Measurements from ENCODE around the gene NOL9. TPM values are rescaled to one million over a fixed set of nuclear protein-coding genes. Genes with fewer than 3 reads are reported as not detected.
A peak's percentile ranks its signal among the peaks of the same experiment; 100 is the strongest.
"Not testable (repeated sequence)": the region's sequence is repeated elsewhere in the genome, so short reads cannot be mapped to it uniquely, and the experiment has no call there.

Gene NOL9
- total and polyA plus RNA-seq, 3 experiments from 2014 or later: 18.2 to 57.8 (median 55.8) TPM

GRCh38 chr1:6493834-6494223 lies 60.5 kb downstream of the NOL9 start:
- H3K27ac Mint-ChIP-seq; H3K4me3 ChIP-seq (ENCODE audit: low read length); H3K36me3 ChIP-seq (ENCODE audit: insufficient read depth, low read length); H3K27me3 Mint-ChIP-seq; H3K27ac ChIP-seq (ENCODE audit: low read depth, low read length); DNase-seq; H3K36me3 Mint-ChIP-seq; H3K9me3 Mint-ChIP-seq; H3K27me3 ChIP-seq (ENCODE audit: insufficient read depth, low read length, poor library complexity, severe bottlenecking); H3K9me3 ChIP-seq (ENCODE audit: low read length): not testable (repeated sequence)
- Mint-ChIP-seq H3K4me3 (peak overlapping the region in 1 of 7 donors; percentile 53), H3K4me1 (peaks cover 22 to 39% (median 25%) of the 10 kb centered on the region in 3 donors)
- CTCF ChIA-PET: interaction anchor here (1.3 to 1.4 kb wide), 2 partner anchors 9 to 11 kb away, joined by 3 read pairs; no protein-coding TSS in a partner anchor
- POLR2A ChIA-PET: interaction anchor here (0.6 to 0.7 kb wide), 2 partner anchors 63 to 133 kb away, joined by 3 to 7 read pairs; no protein-coding TSS in a partner anchor
- H3K4me1 ChIP-seq (ENCODE audit: insufficient read depth, low read length): peaks cover 16% of the 10 kb centered on the region

- H3K27ac Mint-ChIP-seq: peak overlapping the region in 5 of 8 donors; percentile 49 to 92 (median 74)
- H3K4me3 Mint-ChIP-seq: peak overlapping the region in 6 of 7 donors; percentile 68 to 89 (median 79)
- peaks cover 3 to 15% of the 10 kb centered on the region in 2 donors for H3K27me3 Mint-ChIP-seq
- H3K27ac ChIP-seq (ENCODE audit: low read depth, low read length): no peak overlapping the region
- peaks cover 0 to 2% (median 0%) of the 10 kb centered on the region in 3 donors for H3K36me3 Mint-ChIP-seq
- peaks cover 15 to 30% (median 20%) of the 10 kb centered on the region in 3 donors for H3K4me1 Mint-ChIP-seq
- no peaks in the 10 kb centered on the region for H3K9me3 ChIP-seq (ENCODE audit: low read length)
- no peaks in the 10 kb centered on the region for H3K36me3 ChIP-seq (ENCODE audit: insufficient read depth, low read length)
- POLR2A ChIA-PET: no interaction called here
- no peaks in the 10 kb centered on the region for H3K9me3 Mint-ChIP-seq
- no peak for DNase-seq
- CTCF ChIA-PET: interaction anchor here (5.0 to 7.2 kb wide), 2 partner anchors 62 to 154 kb away, joined by 39 to 79 read pairs; partner anchors contain the start of genes NOL9 and TAS1R1
- no peak overlapping the region for H3K4me3 ChIP-seq (ENCODE audit: low read length)
- H3K4me1 ChIP-seq (ENCODE audit: insufficient read depth, low read length): peaks cover 11% of the 10 kb centered on the region
- H3K27me3 ChIP-seq (ENCODE audit: insufficient read depth, low read length, poor library complexity, severe bottlenecking): peaks cover 5% of the 10 kb centered on the region
Measured at GRCh38 chr1:6491966-6492365, 62.3 kb downstream of the NOL9 start.

- Histone ChIP-seq H3K36me3 (ENCODE audit: insufficient read depth, low read length) (no peaks in the 10 kb centered on the region), H3K4me3 (ENCODE audit: low read length) (peak within 1 kb of the TSS; percentile 78), H3K27me3 (ENCODE audit: insufficient read depth, low read length, poor library complexity, severe bottlenecking) (peaks cover 9% of the 10 kb centered on the region), H3K27ac (ENCODE audit: low read depth, low read length) (peak within 1 kb of the TSS; percentile 51), H3K9me3 (ENCODE audit: low read length) (no peaks in the 10 kb centered on the region), H3K4me1 (ENCODE audit: insufficient read depth, low read length) (peaks cover 14% of the 10 kb centered on the region)
- Mint-ChIP-seq H3K4me1 (peaks cover 17 to 31% (median 19%) of the 10 kb centered on the region in 3 donors), H3K27me3 (peaks cover 4 to 18% of the 10 kb centered on the region in 2 donors), H3K9me3 (no peaks in the 10 kb centered on the region), H3K4me3 (peak within 1 kb of the TSS; percentile 68 to 89 (median 78)), H3K36me3 (peaks cover 0 to 2% (median 0%) of the 10 kb centered on the region in 3 donors), H3K27ac (peak within 1 kb of the TSS; percentile 5 to 92 (median 72))
- DNase-seq: no peak
- CTCF ChIA-PET: interaction anchor here (1.2 to 7.2 kb wide), 8 partner anchors 7 to 154 kb away, joined by 4 to 79 read pairs (median 8); partner anchors contain the start of genes NOL9 and TAS1R1
- POLR2A ChIA-PET: no interaction called here
Measured at GRCh38 chr1:6491480-6491962, 62.8 kb downstream of the NOL9 start, which contains the start of gene PLEKHG5. TSS of gene PLEKHG5 (minus strand) at chr1:6491667. CDS start at chr1:6477571, 14,096 bp downstream.

- POLR2A ChIA-PET: interaction anchor here (0.6 to 1.0 kb wide), 2 partner anchors 42 to 64 kb away, joined by 3 to 4 read pairs; partner anchors contain the start of genes NOL9 and TAS1R1
- H3K27me3 ChIP-seq (ENCODE audit: insufficient read depth, low read length, poor library complexity, severe bottlenecking): peaks cover 11% of the 10 kb centered on the region
- Mint-ChIP-seq H3K4me1 (peaks cover 19 to 31% (median 23%) of the 10 kb centered on the region in 3 donors), H3K27me3 (peaks cover 8 to 22% of the 10 kb centered on the region in 2 donors), H3K27ac (peak overlapping the region; percentile 5 to 92 (median 68)), H3K4me3 (peak overlapping the region; percentile 68 to 89 (median 77)), H3K36me3 (peaks cover 0 to 2% (median 0%) of the 10 kb centered on the region in 3 donors), H3K9me3 (no peaks in the 10 kb centered on the region)
- no peaks in the 10 kb centered on the region for H3K9me3 ChIP-seq (ENCODE audit: low read length)
- CTCF ChIA-PET: interaction anchor here (0.9 to 7.2 kb wide), 15 partner anchors 8 to 155 kb away, joined by 3 to 79 read pairs (median 5); partner anchors contain the start of genes HES2, NOL9, TAS1R1 and ZBTB48
- DNase-seq: no peak
- H3K36me3 ChIP-seq (ENCODE audit: insufficient read depth, low read length): no peaks in the 10 kb centered on the region
- H3K4me1 ChIP-seq (ENCODE audit: insufficient read depth, low read length): peaks cover 19% of the 10 kb centered on the region
- H3K4me3 ChIP-seq (ENCODE audit: low read length): peak overlapping the region; percentile 78
- H3K27ac ChIP-seq (ENCODE audit: low read depth, low read length): peak overlapping the region; percentile 51
Measured at GRCh38 chr1:6491081-6491449, 63.2 kb downstream of the NOL9 start.

GRCh38 chr1:6490181-6491080 lies 63.9 kb downstream of the NOL9 start:
- DNase-seq: peak; percentile 24 to 60 (median 29)
- Histone ChIP-seq H3K27ac (ENCODE audit: low read depth, low read length) (peak overlapping the region; percentile 51), H3K4me1 (ENCODE audit: insufficient read depth, low read length) (peaks cover 23% of the 10 kb centered on the region), H3K9me3 (ENCODE audit: low read length) (no peaks in the 10 kb centered on the region), H3K36me3 (ENCODE audit: insufficient read depth, low read length) (no peaks in the 10 kb centered on the region), H3K27me3 (ENCODE audit: insufficient read depth, low read length, poor library complexity, severe bottlenecking) (peaks cover 16% of the 10 kb centered on the region), H3K4me3 (ENCODE audit: low read length) (peak overlapping the region; percentile 78)
- Mint-ChIP-seq H3K9me3 (no peaks in the 10 kb centered on the region), H3K4me1 (peaks cover 14 to 26% (median 18%) of the 10 kb centered on the region in 3 donors), H3K4me3 (peak overlapping the region; percentile 68 to 89 (median 80)), H3K27ac (peak overlapping the region in 5 of 8 donors; percentile 17 to 92 (median 49)), H3K27me3 (peaks cover 11 to 23% of the 10 kb centered on the region in 2 donors), H3K36me3 (peaks cover 0 to 2% (median 0%) of the 10 kb centered on the region in 3 donors)
- POLR2A ChIA-PET: interaction anchor here (0.6 to 1.0 kb wide), 3 partner anchors 42 to 67 kb away, joined by 3 to 4 read pairs (median 4); partner anchors contain the start of genes NOL9 and TAS1R1
- CTCF ChIA-PET: interaction anchor here (0.6 to 7.2 kb wide), 29 partner anchors 9 to 244 kb away, joined by 3 to 79 read pairs (median 3); partner anchors contain the start of genes HES2, NOL9, TAS1R1 and ZBTB48

GRCh38 chr1:6489799-6490180 lies 64.5 kb downstream of the NOL9 start:
- Histone ChIP-seq H3K4me3 (ENCODE audit: low read length) (peak overlapping the region; percentile 78), H3K27me3 (ENCODE audit: insufficient read depth, low read length, poor library complexity, severe bottlenecking) (peaks cover 16% of the 10 kb centered on the region), H3K9me3 (ENCODE audit: low read length) (no peaks in the 10 kb centered on the region), H3K27ac (ENCODE audit: low read depth, low read length) (peak overlapping the region; percentile 43), H3K4me1 (ENCODE audit: insufficient read depth, low read length) (peaks cover 23% of the 10 kb centered on the region), H3K36me3 (ENCODE audit: insufficient read depth, low read length) (no peaks in the 10 kb centered on the region)
- CTCF ChIA-PET: interaction anchor here (0.6 to 7.2 kb wide), 26 partner anchors 9 to 243 kb away, joined by 3 to 79 read pairs (median 4); partner anchors contain the start of genes HES2, NOL9, TAS1R1 and ZBTB48
- POLR2A ChIA-PET: interaction anchor here (1.0 kb wide), 1 partner anchor 67 kb away, joined by 4 read pairs; no protein-coding TSS in a partner anchor
- Mint-ChIP-seq H3K9me3 (no peaks in the 10 kb centered on the region), H3K27me3 (peaks cover 11 to 23% of the 10 kb centered on the region in 2 donors), H3K27ac (peak overlapping the region in 3 of 8 donors; percentile 17 to 24 (median 24)), H3K36me3 (peaks cover 0 to 2% (median 0%) of the 10 kb centered on the region in 3 donors), H3K4me3 (peak overlapping the region; percentile 68 to 89 (median 80)), H3K4me1 (peaks cover 14 to 27% (median 18%) of the 10 kb centered on the region in 3 donors)
- DNase-seq: peak; percentile 67 to 82 (median 70)

- no peak overlapping the region for H3K27ac Mint-ChIP-seq
- Histone ChIP-seq H3K27ac (ENCODE audit: low read depth, low read length) (no peak overlapping the region), H3K36me3 (ENCODE audit: insufficient read depth, low read length) (no peaks in the 10 kb centered on the region), H3K27me3 (ENCODE audit: insufficient read depth, low read length, poor library complexity, severe bottlenecking) (peaks cover 16% of the 10 kb centered on the region), H3K4me1 (ENCODE audit: insufficient read depth, low read length) (peaks cover 23% of the 10 kb centered on the region), H3K9me3 (ENCODE audit: low read length) (no peaks in the 10 kb centered on the region), H3K4me3 (ENCODE audit: low read length) (no peak overlapping the region)
- peaks cover 11 to 23% of the 10 kb centered on the region in 2 donors for H3K27me3 Mint-ChIP-seq
- peak overlapping the region in 2 of 7 donors; percentile 15 to 83 for H3K4me3 Mint-ChIP-seq
- ChIA-PET POLR2A (interaction anchor here (1.0 kb wide), 1 partner anchor 66 kb away, joined by 4 read pairs; no protein-coding TSS in a partner anchor), CTCF (interaction anchor here (0.8 to 7.2 kb wide), 17 partner anchors 10 to 157 kb away, joined by 3 to 79 read pairs (median 5); partner anchors contain the start of genes NOL9, TAS1R1 and TNFRSF25)
- H3K36me3 Mint-ChIP-seq: peaks cover 0 to 2% (median 0%) of the 10 kb centered on the region in 3 donors
- peaks cover 14 to 26% (median 18%) of the 10 kb centered on the region in 3 donors for H3K4me1 Mint-ChIP-seq
- DNase-seq: no peak
- H3K9me3 Mint-ChIP-seq: no peaks in the 10 kb centered on the region
Measured at GRCh38 chr1:6489383-6489765, 64.9 kb downstream of the NOL9 start.
